Neuronal stem cell (in vitro differentiated cells): ENCODE measurements around the gene MGAT4C.

Experiments
- DNase-seq: peaks from one replicate; pipeline ENCODE4 v3.0.0-alpha.2; 2013; ENCODE audit warnings: low spot score
- H2AFZ ChIP-seq: one replicate; pipeline ENCODE4 v1.6.1; 2013; ENCODE audit warnings: mild to moderate bottlenecking, low read length, inconsistent platforms
- H2AK5ac ChIP-seq: 2 replicates; pipeline ENCODE4 v1.6.1; 2013; ENCODE audit warnings: low read depth, mild to moderate bottlenecking, inconsistent platforms, low read length, moderate library complexity, mixed read lengths
- H2BK120ac ChIP-seq: 2 replicates; pipeline ENCODE4 v1.6.1; 2013; ENCODE audit warnings: low read depth, mild to moderate bottlenecking, inconsistent platforms, low read length, moderate library complexity, mixed read lengths
- H2BK12ac ChIP-seq: one replicate; pipeline ENCODE4 v1.6.1; 2013; ENCODE audit warnings: low read length, inconsistent platforms
- H2BK15ac ChIP-seq: 2 replicates; pipeline ENCODE4 v1.6.1; 2013; ENCODE audit warnings: mild to moderate bottlenecking, low read length, inconsistent platforms, mixed read lengths
- H2BK5ac ChIP-seq: one replicate; pipeline ENCODE4 v1.6.1; 2013; ENCODE audit warnings: inconsistent platforms, mild to moderate bottlenecking, low read length, moderate library complexity
- H3K14ac ChIP-seq: one replicate; pipeline ENCODE4 v1.6.1; 2013; ENCODE audit warnings: low read length, inconsistent platforms
- H3K18ac ChIP-seq: 2 replicates; pipeline ENCODE4 v1.6.1; 2013; ENCODE audit warnings: low read length, inconsistent platforms
- H3K23ac ChIP-seq: 2 replicates; pipeline ENCODE4 v1.6.1; 2013; ENCODE audit warnings: low read depth, mild to moderate bottlenecking, mixed read lengths, low read length, inconsistent platforms; ENCODE audit not compliant: poor library complexity
- H3K27ac ChIP-seq: replicated peaks from 3 replicates; pipeline ENCODE4 v1.5.1; 2013; ENCODE audit warnings: low read length, inconsistent platforms
- H3K27me3 ChIP-seq, 3 experiments: 2 replicates each; pipeline ENCODE4 v1.6.1; 2013; ENCODE audit warnings: low read length in 3 of 3, mild to moderate bottlenecking in 2 of 3, inconsistent platforms in 1 of 3, low read depth in 1 of 3, mixed read lengths in 1 of 3, moderate library complexity in 1 of 3; ENCODE audit not compliant: control insufficient read depth in 3 of 3, insufficient read depth in 3 of 3
- H3K36me3 ChIP-seq, 2 donors: replicated peaks in 1 of 2; 2 replicates each; pipeline ENCODE4 v1.6.1; 2013; ENCODE audit warnings: low read length in 2 of 2; ENCODE audit not compliant: control insufficient read depth in 2 of 2, insufficient read depth in 2 of 2
- H3K4ac ChIP-seq: 2 replicates; pipeline ENCODE4 v1.6.1; 2013; ENCODE audit warnings: inconsistent platforms, mild to moderate bottlenecking, low read length, moderate library complexity
- H3K4me1 ChIP-seq, 2 donors: 1 replicate in 1 of 2; 2 replicates in 1 of 2; pipeline ENCODE4 v1.6.1; 2013; ENCODE audit warnings: low read length in 2 of 2, low read depth in 1 of 2; ENCODE audit not compliant: control insufficient read depth in 2 of 2, insufficient read depth in 1 of 2
- H3K4me2 ChIP-seq: one replicate; pipeline ENCODE4 v1.6.1; 2013; ENCODE audit warnings: mild to moderate bottlenecking, low read length, inconsistent platforms; ENCODE audit not compliant: insufficient read depth, poor library complexity, severe bottlenecking
- H3K4me3 ChIP-seq, 2 donors: 2 replicates each; pipeline ENCODE4 v1.5.1; 2013; ENCODE audit warnings: low read length in 2 of 2, mild to moderate bottlenecking in 2 of 2, inconsistent platforms in 1 of 2, moderate library complexity in 1 of 2
- H3K79me1 ChIP-seq: one replicate; pipeline ENCODE4 v1.6.1; 2013; ENCODE audit warnings: low read depth, mild to moderate bottlenecking, inconsistent platforms, low read length, moderate library complexity
- H3K9ac ChIP-seq: one replicate; pipeline ENCODE4 v1.6.1; 2013; ENCODE audit warnings: mild to moderate bottlenecking, low read depth, low read length, inconsistent platforms; ENCODE audit not compliant: poor library complexity
- H3K9me3 ChIP-seq, 2 donors: replicated peaks in 1 of 2; 2 replicates each; pipeline versions ENCODE3 to v1.6.1; 2013; ENCODE audit warnings: low read length in 2 of 2, mild to moderate bottlenecking in 2 of 2, inconsistent platforms in 1 of 2, low read depth in 1 of 2, mixed read lengths in 1 of 2, moderate library complexity in 1 of 2; ENCODE audit not compliant: control insufficient read depth in 2 of 2, insufficient read depth in 1 of 2
- H4K8ac ChIP-seq: one replicate; pipeline ENCODE4 v1.6.1; 2013; ENCODE audit warnings: low read depth, mild to moderate bottlenecking, inconsistent platforms, low read length, moderate library complexity
- H4K91ac ChIP-seq: one replicate; pipeline ENCODE4 v1.6.1; 2013; ENCODE audit warnings: low read length, low read depth, mild to moderate bottlenecking, inconsistent platforms; ENCODE audit not compliant: poor library complexity
- WGBS, 2 donors: extraction: QIAGEN DNeasy Blood & Tissue Kit; methylation state at CpG; one replicate each; pipeline ENCODE4 v1.1.7; 2013; ENCODE audit warnings: missing lambda C conversion rate in 2 of 2, mixed read lengths in 1 of 2; ENCODE audit not compliant: insufficient read length in 2 of 2, insufficient replicate concordance in 1 of 2; ENCODE audit errors: extremely low coverage in 2 of 2; 5-methylcytosine and 5-hydroxymethylcytosine counted together

The MGAT4C gene

DNA sequence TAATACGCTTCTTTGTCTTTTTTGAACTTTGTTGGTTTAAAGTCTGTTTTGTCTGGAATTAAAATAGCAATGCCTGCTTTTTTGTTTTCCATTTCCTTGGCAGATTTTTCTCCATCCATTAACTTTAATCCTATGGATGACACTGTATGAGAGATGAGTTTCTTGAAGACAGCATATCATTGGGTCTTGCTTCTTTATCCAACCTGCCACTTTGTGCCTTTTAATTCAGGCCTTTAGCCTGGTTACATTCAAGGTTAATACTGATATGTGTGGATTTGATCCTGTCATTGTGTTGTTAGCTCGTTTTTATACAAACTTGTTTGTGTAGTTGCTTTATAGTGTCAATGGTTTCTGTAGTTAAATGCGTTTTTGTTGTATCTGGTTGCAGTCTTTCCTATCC is 214.1 kb downstream of the MGAT4C start:
- H3K9me3 ChIP-seq: peaks cover 3 to 10% of the 10 kb centered on the region in 2 donors
- no peak overlapping the region for H2AFZ ChIP-seq
- no peak overlapping the region for H2BK15ac ChIP-seq
- DNase-seq: no peak
- no peak overlapping the region for H2BK12ac ChIP-seq
- no peak overlapping the region for H2BK5ac ChIP-seq
- H3K27ac ChIP-seq: no peak overlapping the region
- H3K14ac ChIP-seq: no peak overlapping the region
- no peaks in the 10 kb centered on the region for H3K79me1 ChIP-seq
- H4K91ac ChIP-seq: no peak overlapping the region
- no peak overlapping the region for H3K4ac ChIP-seq
- no peak overlapping the region for H4K8ac ChIP-seq
- H3K9ac ChIP-seq: no peak overlapping the region
- H3K18ac ChIP-seq: no peak overlapping the region
- H3K4me2 ChIP-seq: no peak overlapping the region
- no CpG with 5 or more reads among the region's 3 CpGs for WGBS, 2 donors
- H3K23ac ChIP-seq: no peak overlapping the region
- H2AK5ac ChIP-seq: no peak overlapping the region
- no peak overlapping the region for H3K4me3 ChIP-seq
- no peaks in the 10 kb centered on the region for H3K4me1 ChIP-seq
- no peak overlapping the region for H2BK120ac ChIP-seq
- H3K27me3 ChIP-seq: no peaks in the 10 kb centered on the region
- no peaks in the 10 kb centered on the region for H3K36me3 ChIP-seq

DNA sequence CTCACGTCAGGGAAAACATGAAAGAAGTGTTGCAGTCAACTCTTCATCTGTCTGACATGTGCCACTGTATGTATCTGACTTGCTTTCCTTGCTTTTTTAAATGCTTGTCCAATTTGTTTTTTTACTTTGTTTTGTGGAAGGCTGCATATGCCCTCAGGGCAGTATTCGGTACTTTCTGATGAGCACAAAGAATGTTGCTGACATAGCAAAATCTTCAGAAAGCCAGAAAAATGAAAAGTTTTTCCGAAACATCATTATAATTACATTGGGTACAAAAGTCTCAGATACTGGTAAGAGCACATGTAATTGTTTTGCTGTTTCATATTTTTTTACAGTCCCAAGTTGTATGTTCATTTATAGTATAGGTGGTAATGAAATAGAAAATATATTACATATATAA is 237.8 kb downstream of the MGAT4C start:
- no CpG with 5 or more reads among the region's 3 CpGs for WGBS, 2 donors
- H3K4me2 ChIP-seq: no peak overlapping the region
- H3K27ac ChIP-seq: no peak overlapping the region
- no peak overlapping the region for H2AFZ ChIP-seq
- H3K23ac ChIP-seq: no peak overlapping the region
- no peaks in the 10 kb centered on the region for H3K36me3 ChIP-seq
- H3K4ac ChIP-seq: no peak overlapping the region
- no peak overlapping the region for H4K8ac ChIP-seq
- H2BK5ac ChIP-seq: no peak overlapping the region
- H3K4me1 ChIP-seq: no peaks in the 10 kb centered on the region
- no peak overlapping the region for H4K91ac ChIP-seq
- no peaks in the 10 kb centered on the region for H3K27me3 ChIP-seq
- H2BK12ac ChIP-seq: no peak overlapping the region
- no peak overlapping the region for H2AK5ac ChIP-seq
- no peak overlapping the region for H3K9ac ChIP-seq
- no peak overlapping the region for H3K18ac ChIP-seq
- no peak overlapping the region for H2BK120ac ChIP-seq
- H3K9me3 ChIP-seq: no peaks in the 10 kb centered on the region
- no peak overlapping the region for H2BK15ac ChIP-seq
- no peak overlapping the region for H3K4me3 ChIP-seq
- DNase-seq: no peak
- no peaks in the 10 kb centered on the region for H3K79me1 ChIP-seq
- H3K14ac ChIP-seq: no peak overlapping the region

DNA sequence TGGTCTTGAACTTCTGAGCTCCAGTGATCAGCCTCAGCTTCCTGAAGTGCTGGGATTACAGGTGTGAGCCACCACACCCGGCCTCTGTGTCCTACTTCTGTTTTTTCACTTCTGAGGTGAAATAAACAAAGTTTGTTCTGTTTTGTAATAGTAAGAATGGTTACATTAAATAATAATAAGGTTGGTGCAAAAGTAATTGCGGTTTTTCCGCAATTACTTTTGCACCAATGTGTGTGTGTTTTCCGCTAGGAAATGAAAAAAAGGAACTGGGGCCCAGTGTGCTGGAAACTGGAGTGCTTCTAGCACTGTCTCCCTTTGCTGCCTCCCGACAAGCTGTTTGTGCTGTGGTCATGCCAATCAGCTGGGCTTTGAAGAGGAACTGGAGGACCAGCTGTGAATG is 241.2 kb downstream of the MGAT4C start:
- H3K14ac ChIP-seq: no peak overlapping the region
- H2BK15ac ChIP-seq: no peak overlapping the region
- no peaks in the 10 kb centered on the region for H3K36me3 ChIP-seq
- no peak overlapping the region for H2AFZ ChIP-seq
- no peak overlapping the region for H2BK120ac ChIP-seq
- no peak overlapping the region for H3K4ac ChIP-seq
- no peak overlapping the region for H3K18ac ChIP-seq
- no peak overlapping the region for H2BK5ac ChIP-seq
- H2BK12ac ChIP-seq: no peak overlapping the region
- no peak overlapping the region for H4K8ac ChIP-seq
- no peaks in the 10 kb centered on the region for H3K9me3 ChIP-seq
- no peak overlapping the region for H2AK5ac ChIP-seq
- H3K23ac ChIP-seq: no peak overlapping the region
- H3K79me1 ChIP-seq: no peaks in the 10 kb centered on the region
- no peak overlapping the region for H3K9ac ChIP-seq
- no peaks in the 10 kb centered on the region for H3K4me1 ChIP-seq
- no peak overlapping the region for H3K27ac ChIP-seq
- H3K4me2 ChIP-seq: no peak overlapping the region
- no peak overlapping the region for H4K91ac ChIP-seq
- no CpG with 5 or more reads among the region's 5 CpGs for WGBS, 2 donors
- no peak for DNase-seq
- H3K4me3 ChIP-seq: no peak overlapping the region
- H3K27me3 ChIP-seq: no peaks in the 10 kb centered on the region

DNA sequence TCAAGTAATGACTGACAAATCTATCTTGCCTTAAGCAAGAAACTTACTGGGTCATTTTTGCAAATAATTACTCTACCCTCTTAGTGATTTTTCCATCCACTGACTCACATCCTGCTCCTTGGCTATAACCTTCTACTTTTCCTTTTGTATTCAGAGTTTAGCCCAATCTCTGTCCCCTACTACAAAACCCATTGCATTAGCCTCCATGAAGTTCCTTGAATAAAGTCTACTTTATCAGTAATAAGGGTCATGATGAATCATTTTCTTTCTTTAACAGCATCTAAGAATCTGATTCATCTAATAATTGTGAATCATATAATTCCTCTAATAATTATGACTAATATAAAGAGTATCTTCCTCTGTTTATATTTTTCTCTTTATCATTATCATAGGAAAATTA is 249.5 kb downstream of the MGAT4C start:
- Histone ChIP-seq H3K9ac (no peak overlapping the region), H2BK12ac (no peak overlapping the region), H3K4me2 (no peak overlapping the region), H3K4me1 (no peaks in the 10 kb centered on the region), H3K27ac (no peak overlapping the region), H3K79me1 (no peaks in the 10 kb centered on the region), H3K27me3 (no peaks in the 10 kb centered on the region), H2BK15ac (no peak overlapping the region), H2AK5ac (no peak overlapping the region), H3K23ac (no peak overlapping the region), H2BK120ac (no peak overlapping the region), H3K14ac (no peak overlapping the region), H3K18ac (no peak overlapping the region), H3K4me3 (no peak overlapping the region), H4K91ac (no peak overlapping the region), H2BK5ac (no peak overlapping the region), H4K8ac (no peak overlapping the region), H3K4ac (no peak overlapping the region), H3K36me3 (no peaks in the 10 kb centered on the region), H3K9me3 (no peaks in the 10 kb centered on the region), H2AFZ (no peak overlapping the region)
- no peak for DNase-seq
